Glomerular endothelial cell (primary cell): ENCODE data around the gene VAV3. TPM values are rescaled to one million over a fixed set of nuclear protein-coding genes. Genes with fewer than 3 reads are reported as not detected.
A peak's percentile ranks its signal among the peaks of the same experiment; 100 is the strongest.
"Not testable (repeated sequence)": the region's sequence is repeated elsewhere in the genome, so short reads cannot be mapped to it uniquely, and the experiment has no call there.

Source experiments
- DNase-seq: peaks from one replicate; pipeline ENCODE4 v3.0.0-alpha.2; 2011; ENCODE audit warnings: low read depth, low spot score; ENCODE audit errors: extremely low read depth
- total RNA-seq: library from RNA; depleted of rRNA; stranded (reverse); fragments of >200 nt; gene quantifications from 2 replicates; pipeline ENCODE4 v1.2.3, GENCODE V29; 2015

VAV3 gene
- total RNA-seq, 1 donor from 2014 or later: 10.1 TPM

GRCh38 chr1:107895403-107896191, 69.4 kb downstream of the VAV3 start:
- no peak for DNase-seq

- no peak for DNase-seq
Measured at GRCh38 chr1:107894605-107895004, 70.4 kb downstream of the VAV3 start.

- DNase-seq: not testable (repeated sequence)
Measured at GRCh38 chr1:107893350-107893749, 71.6 kb downstream of the VAV3 start.

DNA sequence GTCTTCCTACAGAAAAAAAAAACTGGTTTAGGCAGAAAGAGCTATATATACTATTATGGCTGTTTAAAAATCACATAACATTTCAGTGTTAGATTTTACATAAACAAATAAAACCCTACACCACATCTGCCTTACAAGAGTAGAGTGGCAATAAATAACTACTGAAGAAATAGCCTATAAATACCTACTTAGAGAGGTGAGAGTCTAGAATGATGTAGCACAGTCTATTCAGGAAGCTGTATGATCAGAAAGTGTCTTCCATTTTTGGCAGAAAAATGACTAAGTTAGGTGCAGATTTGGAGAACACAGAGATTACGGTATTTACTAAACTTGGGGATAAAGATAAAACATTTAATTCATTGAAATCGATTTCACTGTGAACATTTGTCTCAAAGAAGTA, 75.5 kb downstream of the VAV3 start:
- DNase-seq: no peak

DNA sequence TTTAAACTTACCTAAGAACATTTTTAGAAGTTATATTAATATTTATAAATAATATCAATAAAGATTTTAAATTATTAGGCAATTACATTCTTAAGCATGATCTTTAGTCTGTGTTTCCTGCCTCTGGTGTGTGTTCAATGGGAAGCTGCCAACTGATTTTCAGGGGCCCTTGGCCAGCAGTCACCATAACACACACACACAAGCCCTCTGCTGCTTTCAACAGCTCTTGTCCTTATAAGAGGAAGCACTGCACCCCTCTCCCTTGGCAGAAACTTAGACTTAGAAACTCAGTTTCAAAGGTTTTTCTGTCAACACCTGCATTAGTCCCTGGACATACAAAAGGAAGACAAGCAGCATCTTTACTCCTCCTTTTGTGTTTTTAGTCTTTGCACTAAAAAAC, 81.4 kb downstream of the VAV3 start:
- no peak for DNase-seq

DNA sequence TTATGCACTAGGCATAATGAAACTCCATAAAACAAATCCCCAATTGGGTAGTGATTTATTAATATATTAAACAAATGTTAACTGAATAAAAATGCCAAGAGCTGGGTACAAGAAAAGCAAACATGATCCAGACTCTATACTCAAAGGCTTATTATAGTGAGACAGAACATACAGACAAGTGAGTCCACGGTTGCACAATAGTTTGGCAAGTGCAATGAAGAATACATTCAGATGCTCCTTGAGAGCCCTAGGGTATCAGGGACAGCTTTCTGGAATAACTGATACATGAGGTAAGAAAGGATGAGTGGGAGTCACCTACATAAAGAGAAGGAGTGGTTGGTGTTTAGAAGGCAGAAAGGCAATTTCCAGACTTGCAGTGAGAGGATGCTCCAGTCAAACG, 85.1 kb downstream of the VAV3 start:
- no peak for DNase-seq

- DNase-seq: no peak
Measured at GRCh38 chr1:107879346-107879745, 85.6 kb downstream of the VAV3 start.

DNA sequence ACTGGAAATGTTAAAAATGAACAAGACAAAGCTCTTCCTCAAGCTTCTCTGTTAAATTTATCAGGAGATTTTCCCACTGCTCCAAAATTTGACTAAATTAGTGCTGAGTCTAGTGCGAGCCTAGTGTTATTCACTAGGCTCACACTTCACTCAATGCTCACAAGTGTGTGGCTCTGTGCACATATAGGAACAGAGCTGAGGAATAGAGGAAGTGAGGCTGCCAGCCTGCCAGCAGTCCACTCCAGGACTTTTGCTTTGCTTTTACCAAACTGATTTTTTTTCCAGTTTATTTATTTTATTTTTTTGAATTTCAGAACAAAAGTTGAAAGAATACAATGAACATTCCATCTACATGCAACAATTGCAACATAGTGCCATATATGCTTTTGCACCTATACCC, 87.2 kb downstream of the VAV3 start:
- no peak for DNase-seq

DNA sequence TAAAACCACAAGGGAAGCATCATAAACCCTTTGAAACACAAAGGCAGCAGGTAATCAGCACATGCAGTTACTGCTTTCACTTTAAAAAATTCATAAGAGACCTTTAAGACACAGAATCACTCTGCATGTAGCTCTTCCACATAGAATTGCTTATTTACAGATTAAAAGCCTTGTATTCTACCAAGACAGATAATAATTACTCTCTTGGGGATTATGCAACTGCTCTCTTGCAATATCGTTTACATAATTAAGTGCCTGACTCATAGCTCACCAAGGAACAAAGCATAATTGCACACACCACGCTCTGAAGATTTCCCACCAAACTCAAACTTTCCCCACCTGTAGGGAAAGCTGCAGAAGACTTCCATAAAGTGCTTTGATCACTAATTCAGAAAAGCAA, 87.9 kb downstream of the VAV3 start:
- no peak for DNase-seq

DNA sequence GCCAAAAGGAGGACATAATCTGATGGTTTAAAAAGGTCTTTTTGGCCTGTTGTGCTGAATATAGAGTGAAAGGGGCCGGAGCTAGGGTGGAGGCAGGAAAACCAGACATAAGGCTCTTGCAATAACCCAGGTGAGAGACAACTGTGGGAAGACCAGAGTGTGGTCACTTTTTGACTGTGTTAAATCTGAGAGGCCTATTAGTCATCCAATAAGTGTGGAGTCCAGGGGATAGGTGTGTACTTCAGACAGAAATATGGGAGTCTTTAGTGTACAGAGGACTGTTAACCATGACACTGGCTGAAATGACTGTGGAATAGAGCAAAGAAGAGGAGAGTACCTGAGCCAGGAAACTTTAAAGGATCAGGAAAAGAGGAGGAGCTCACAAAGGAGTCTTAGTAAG, 89.3 kb downstream of the VAV3 start:
- no peak for DNase-seq

GRCh38 chr1:107874221-107874620, 90.8 kb downstream of the VAV3 start:
- DNase-seq: no peak

- DNase-seq: no peak
Measured at GRCh38 chr1:107871687-107872395, 93.1 kb downstream of the VAV3 start.

GRCh38 chr1:107871259-107871658, 93.7 kb downstream of the VAV3 start:
- no peak for DNase-seq

DNA sequence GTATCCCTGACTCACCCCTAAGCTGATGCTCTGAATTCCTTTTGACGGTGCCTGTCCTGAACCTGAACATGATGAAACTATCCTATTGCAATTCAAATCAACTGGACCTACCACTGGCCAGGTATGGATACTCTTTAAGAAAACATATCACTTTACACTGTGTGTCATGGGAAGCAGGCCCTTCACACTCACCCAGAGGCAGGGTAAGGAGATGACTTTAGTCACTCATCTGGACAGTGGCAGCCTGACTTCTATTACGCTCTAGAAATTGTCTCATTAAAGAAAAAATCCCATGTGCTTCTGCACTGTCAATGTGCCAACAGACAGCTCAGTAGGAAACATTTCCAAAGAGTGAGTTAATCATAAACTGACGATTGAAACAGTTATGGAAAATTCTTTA, 94.3 kb downstream of the VAV3 start:
- DNase-seq: no peak

DNA sequence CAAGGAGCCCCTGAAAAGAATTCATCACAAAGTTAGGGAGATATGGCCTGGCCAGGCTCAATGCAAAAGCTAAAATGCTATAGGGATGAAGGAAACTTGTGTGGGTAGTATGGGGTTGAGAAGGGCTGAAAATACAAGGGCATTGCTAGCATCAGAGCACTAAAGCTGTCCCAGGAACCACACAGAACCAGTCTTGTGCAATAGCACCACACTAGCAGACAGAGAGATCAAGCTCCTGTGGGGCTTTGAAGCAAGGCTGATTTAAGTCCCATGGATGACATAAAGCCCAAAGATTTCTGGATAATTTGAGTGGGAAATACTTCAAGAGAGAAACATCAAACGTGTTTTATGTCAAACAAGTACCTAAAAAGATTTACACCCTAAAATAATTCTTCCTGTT, 97.1 kb downstream of the VAV3 start:
- DNase-seq: no peak

DNA sequence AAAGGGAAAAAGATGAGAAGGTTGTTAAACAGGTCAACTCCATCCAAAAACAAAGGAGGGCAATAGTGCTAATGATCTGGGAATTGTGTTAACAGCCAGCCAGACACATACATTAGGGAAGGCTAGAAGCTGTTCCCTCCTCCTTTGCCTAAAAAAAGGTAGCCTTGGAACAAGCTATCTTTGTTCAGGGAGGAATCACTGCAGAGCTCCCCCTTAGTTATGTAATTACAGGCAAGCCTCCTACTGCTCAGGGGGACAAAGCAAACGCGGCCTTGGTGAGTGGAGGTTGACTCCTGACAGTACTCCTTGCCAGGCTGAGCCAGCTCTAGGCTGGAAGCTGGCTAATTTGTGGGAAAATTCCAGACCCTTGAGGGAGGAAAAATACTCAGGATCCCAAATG, 97.6 kb downstream of the VAV3 start:
- no peak for DNase-seq

GRCh38 chr1:107866870-107867269, 98.1 kb downstream of the VAV3 start:
- DNase-seq: no peak

DNA sequence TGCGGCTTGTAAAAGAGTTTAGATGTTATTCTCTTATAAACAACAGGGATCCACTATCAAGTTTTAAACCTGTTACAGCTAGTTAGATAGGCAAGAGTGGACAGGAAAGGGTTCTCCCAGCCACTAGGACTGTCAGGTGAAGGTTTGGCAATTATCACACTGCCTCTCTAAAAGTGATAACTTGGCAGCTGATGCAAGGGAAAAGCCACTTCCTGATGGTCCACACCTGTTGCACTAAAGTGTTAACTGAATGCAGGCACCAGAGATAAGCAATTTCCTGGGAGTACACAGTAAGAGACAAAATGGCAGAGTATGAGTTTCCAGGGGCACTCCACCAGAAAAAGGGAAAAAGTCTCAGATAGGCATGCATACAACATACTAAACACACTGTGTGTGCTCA, 99.4 kb downstream of the VAV3 start:
- DNase-seq: no peak

GRCh38 chr1:107863342-107863741, 101.6 kb downstream of the VAV3 start:
- no peak for DNase-seq

DNA sequence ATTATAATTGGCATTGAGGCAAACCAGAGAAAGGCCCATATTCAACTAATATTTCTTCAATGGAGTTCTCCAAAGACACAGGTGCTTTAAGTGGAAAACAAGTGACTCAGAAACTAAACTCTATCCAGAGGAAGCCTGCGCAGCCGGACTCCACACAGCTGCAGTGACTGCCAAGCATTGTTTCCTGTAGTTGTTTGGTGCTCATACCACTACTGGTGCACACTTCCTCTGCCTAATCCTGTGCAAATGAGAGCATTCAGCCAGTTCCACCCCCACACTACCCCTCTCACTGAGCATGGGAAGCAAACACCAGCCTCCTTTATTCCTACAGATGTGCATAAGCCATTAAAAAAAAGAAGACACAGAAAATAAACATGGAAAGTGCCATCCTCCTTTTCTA, 102.9 kb downstream of the VAV3 start:
- DNase-seq: peak; percentile 94

- no peak for DNase-seq
Measured at GRCh38 chr1:107858323-107858722, 106.7 kb downstream of the VAV3 start.

- no peak for DNase-seq
Measured at GRCh38 chr1:107851418-107851817, 113.6 kb downstream of the VAV3 start.
